Thoracic aorta (tissue), 2 donors: ENCODE results near the gene MRPL36. TPM values are rescaled to one million over a fixed set of nuclear protein-coding genes. Genes with fewer than 3 reads are reported as not detected.

Source experiments
- ATAC-seq: fragments of 150-250 bp; one replicate; pipeline ENCODE4 v1.8.0; 2017; ENCODE audit warnings: low read depth; ENCODE audit not compliant: insufficient number of reproducible peaks, low FRiP score
- DNase-seq: peaks from one replicate; pipeline ENCODE4 v3.0.0-alpha.2; 2020; ENCODE audit warnings: low spot score
- H3K27ac ChIP-seq, 2 donors: fragments of 200-600 bp; sonication (generic); 1 replicate in 1 of 2; 2 replicates in 1 of 2; pipeline ENCODE4 v1.5.1; 2016; ENCODE audit warnings: mild to moderate bottlenecking in 2 of 2, moderate library complexity in 2 of 2
- H3K27me3 ChIP-seq: fragments of 200-600 bp; sonication (generic); replicated peaks from 2 replicates; pipeline ENCODE4 v1.6.0; 2016; ENCODE audit warnings: mild to moderate bottlenecking; ENCODE audit not compliant: insufficient read depth
- H3K36me3 ChIP-seq: fragments of 200-600 bp; sonication (generic); one replicate; pipeline ENCODE4 v1.5.1; 2016
- H3K4me1 ChIP-seq, 2 donors: fragments of 200-600 bp; sonication (generic); 1 replicate in 1 of 2; 2 replicates in 1 of 2; pipeline versions ENCODE4 v1.5.1 to v1.6.0; 2016; ENCODE audit warnings: low read depth in 2 of 2, mild to moderate bottlenecking in 1 of 2; ENCODE audit not compliant: control insufficient read depth in 1 of 2
- H3K4me3 ChIP-seq: fragments of 200-600 bp; sonication (generic); 2 replicates; pipeline ENCODE4 v1.5.1; 2016; ENCODE audit warnings: mild to moderate bottlenecking
- H3K9me3 ChIP-seq: fragments of 200-600 bp; sonication (generic); 2 replicates; pipeline ENCODE4 v1.5.1; 2016
- total RNA-seq, 2 donors: library from RNA; depleted of rRNA; stranded (reverse); fragments of >200 nt; gene quantifications; one replicate each; pipeline versions ENCODE4 v1.1.0 to v1.2.3, GENCODE V29; 2016
- TF ChIP-seq, protein P1 (sequence below): fragments of 200-600 bp; sonication (generic); IDR thresholded peaks from one replicate; pipeline ENCODE4 v1.5.1; 2019; ENCODE audit warnings: antibody characterized with exemption

Gene MRPL36
- total RNA-seq, 2 donors from 2014 or later: 26.2 to 26.9 TPM

DNA sequence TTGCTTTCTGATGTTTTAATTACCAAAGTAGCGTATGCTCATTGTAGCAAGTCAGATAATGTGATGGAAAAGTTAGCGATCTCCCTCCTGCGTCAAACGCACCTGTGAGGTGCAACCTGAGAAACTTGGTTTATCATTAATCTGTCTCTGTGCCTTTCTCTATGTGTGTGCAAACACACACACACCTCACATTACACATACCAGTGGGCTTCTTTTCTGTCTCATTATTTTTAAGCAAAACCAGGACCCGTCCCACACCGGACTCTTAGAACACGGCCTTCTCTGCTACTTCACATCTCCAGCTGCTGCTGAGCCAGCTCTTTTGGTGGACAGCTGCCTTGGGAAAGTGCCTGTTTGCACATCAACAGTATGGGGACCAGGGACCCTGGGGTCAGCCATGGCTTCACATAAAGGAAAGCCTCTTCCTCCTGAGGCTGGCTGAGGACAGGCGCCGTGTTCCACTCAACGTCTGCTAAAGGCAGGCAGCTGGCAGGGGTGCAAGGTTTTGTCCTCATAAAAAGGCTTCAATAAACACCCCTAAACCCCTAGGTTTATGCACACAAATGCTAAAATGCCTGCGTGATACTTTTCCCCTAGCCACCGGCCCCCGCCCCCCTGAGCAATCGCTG is 44.2 kb downstream of the MRPL36 start:
- Histone ChIP-seq H3K9me3 (no peaks in the 10 kb centered on the region), H3K27ac (no peak overlapping the region), H3K4me1 (no peaks in the 10 kb centered on the region), H3K4me3 (no peak overlapping the region), H3K36me3 (no peaks in the 10 kb centered on the region), H3K27me3 (no peaks in the 10 kb centered on the region)
- DNase-seq (no peak), ATAC-seq (no peak)
- TF ChIP-seq, protein P1, sequence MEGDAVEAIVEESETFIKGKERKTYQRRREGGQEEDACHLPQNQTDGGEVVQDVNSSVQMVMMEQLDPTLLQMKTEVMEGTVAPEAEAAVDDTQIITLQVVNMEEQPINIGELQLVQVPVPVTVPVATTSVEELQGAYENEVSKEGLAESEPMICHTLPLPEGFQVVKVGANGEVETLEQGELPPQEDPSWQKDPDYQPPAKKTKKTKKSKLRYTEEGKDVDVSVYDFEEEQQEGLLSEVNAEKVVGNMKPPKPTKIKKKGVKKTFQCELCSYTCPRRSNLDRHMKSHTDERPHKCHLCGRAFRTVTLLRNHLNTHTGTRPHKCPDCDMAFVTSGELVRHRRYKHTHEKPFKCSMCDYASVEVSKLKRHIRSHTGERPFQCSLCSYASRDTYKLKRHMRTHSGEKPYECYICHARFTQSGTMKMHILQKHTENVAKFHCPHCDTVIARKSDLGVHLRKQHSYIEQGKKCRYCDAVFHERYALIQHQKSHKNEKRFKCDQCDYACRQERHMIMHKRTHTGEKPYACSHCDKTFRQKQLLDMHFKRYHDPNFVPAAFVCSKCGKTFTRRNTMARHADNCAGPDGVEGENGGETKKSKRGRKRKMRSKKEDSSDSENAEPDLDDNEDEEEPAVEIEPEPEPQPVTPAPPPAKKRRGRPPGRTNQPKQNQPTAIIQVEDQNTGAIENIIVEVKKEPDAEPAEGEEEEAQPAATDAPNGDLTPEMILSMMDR: no peak

DNA sequence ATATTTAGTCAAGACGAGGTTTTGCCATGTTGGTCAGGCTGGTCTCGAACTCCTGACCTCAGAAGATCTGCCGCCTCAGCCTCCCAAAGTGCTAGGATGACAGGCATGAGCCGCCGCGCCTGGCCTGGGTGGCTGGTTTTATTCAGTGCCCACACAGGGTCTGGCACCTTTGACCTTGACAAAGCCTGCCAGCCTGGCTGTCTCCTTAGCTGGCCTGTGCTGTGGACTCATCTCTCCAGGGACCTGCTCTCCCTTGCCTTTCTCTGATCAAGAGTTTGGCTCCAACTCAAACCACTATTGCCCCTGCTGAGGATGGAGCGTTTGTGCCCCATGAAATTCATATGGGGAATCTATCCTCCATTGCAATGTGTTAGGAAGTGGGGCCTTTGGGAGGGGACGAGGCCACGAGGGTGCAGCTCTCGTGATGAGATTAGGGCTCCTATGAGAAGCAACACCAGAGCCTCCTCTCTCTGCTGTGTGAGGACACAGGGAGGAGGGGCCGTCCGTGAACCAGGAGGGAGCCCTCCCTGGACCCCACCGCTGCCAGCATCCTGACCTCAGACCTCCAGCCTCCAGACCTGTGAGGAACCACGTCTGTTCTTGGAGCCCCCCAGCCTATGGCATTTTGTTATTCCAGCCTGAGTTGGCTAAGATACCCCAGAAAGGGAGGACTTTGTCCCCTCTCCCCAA is 45.0 kb downstream of the MRPL36 start:
- H3K36me3 ChIP-seq: no peaks in the 10 kb centered on the region

DNA sequence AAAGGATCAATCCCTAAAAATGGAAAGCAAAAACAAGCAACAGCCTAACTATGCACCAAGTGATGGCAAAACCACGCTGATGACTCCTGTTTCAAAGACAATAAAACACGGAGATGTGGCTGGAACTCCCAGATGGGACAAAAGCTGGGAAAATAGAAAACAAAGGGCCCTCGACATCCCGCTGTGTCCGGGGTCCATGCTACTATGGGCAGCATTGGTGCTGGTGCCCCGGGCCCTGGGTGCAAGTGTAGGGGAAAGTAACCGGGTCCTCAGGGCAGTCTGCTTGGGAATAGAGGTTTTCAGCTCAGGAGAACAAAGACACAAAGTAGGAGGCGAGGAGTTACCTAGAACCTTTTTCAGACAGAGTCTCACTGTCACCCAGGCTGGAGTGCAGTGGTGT is 46.1 kb downstream of the MRPL36 start:
- ATAC-seq: no peak

More for the DNA sequence above, 45.0 kb downstream of the MRPL36 start:
- Histone ChIP-seq H3K4me3 (no peak overlapping the region), H3K9me3 (no peaks in the 10 kb centered on the region), H3K27me3 (no peaks in the 10 kb centered on the region), H3K27ac (no peak overlapping the region), H3K4me1 (no peaks in the 10 kb centered on the region)
- TF ChIP-seq, protein P1: no peak
- DNase-seq: no peak
- no peak for ATAC-seq

DNA sequence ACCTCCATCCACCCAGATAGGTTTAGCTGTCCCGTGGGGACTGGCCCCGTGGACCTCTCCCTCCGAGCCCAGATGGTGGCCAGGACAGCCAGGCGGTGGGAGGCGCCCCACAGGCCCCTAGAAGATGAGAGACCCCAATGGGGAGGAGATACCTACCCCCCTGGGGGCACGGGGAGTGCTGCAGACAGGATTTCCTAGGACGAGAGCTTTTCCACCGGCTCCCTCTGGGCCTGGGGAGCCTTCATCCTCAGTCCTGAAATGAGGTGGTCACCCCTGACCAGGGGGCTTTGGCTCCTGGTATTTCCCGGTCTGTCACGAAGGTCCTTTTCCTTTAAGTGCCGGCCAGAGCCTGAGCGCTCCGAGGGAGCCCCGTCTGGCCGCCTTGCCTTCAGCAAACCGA is 46.8 kb downstream of the MRPL36 start:
- H3K27ac ChIP-seq: no peak overlapping the region
- no peaks in the 10 kb centered on the region for H3K36me3 ChIP-seq
- no peaks in the 10 kb centered on the region for H3K4me1 ChIP-seq
- no peak for DNase-seq
- TF ChIP-seq, protein P1: no peak
- H3K27me3 ChIP-seq: no peaks in the 10 kb centered on the region
- no peak for ATAC-seq
- no peak overlapping the region for H3K4me3 ChIP-seq
- no peaks in the 10 kb centered on the region for H3K9me3 ChIP-seq

More for the DNA sequence above, 46.1 kb downstream of the MRPL36 start:
- Histone ChIP-seq H3K4me1 (no peaks in the 10 kb centered on the region), H3K36me3 (no peaks in the 10 kb centered on the region), H3K27ac (no peak overlapping the region), H3K4me3 (no peak overlapping the region), H3K27me3 (no peaks in the 10 kb centered on the region), H3K9me3 (no peaks in the 10 kb centered on the region)
- no peak for DNase-seq
- TF ChIP-seq, protein P1: no peak

DNA sequence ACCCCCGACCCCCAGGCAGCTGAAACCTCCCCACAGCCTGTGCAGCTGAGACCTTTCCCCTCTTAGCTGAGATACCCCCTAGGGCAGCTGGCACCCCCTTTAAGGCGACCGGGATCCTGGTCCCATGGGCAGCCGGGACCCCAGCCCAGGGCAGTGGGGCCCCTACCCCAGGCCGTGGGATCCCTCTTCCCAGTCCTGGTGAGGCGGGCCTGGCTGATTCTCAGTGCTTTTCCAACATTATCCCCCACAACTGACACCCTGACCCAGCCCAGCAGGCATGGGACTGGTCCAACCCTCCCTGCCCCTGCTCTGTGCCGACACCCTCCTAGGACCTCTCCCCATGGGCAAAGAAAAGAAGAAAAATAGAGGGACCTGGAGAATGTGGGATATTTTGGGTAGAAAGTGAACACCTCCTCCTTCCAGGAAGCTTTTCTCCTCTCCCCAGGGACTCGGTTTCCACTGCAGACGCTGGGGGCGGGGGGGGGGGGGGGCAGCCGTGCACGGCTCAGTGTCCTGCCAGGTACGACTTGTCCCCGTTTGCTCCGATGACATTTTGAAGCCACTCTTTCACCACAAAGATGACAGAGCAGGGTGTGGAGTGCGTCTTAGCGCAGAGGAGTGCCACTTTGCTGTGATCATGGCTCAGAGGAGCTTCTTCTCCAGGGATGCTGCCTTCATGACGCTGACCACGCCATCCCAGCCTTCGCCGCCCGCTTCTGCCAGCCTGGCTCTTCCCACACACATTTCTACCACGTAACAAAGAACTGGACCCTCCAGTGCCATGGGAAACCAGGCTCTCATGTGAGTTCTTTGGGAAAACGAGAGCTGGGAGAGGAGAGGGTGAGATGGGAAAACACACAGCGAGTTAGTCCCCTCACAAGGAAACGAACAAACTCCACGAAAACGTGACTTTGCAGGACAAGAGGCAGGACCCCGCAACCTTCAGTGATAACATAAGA is 47.5 kb downstream of the MRPL36 start:
- DNase-seq: no peak
- Histone ChIP-seq H3K27ac (no peak overlapping the region), H3K4me3 (no peak overlapping the region), H3K27me3 (no peaks in the 10 kb centered on the region), H3K36me3 (no peaks in the 10 kb centered on the region), H3K9me3 (no peaks in the 10 kb centered on the region), H3K4me1 (no peaks in the 10 kb centered on the region)
- TF ChIP-seq, protein P1: no peak
- ATAC-seq: no peak
